Fibroblast of villous mesenchyme (primary cell): Measurements from ENCODE around the gene TTLL11. TPM values are rescaled to one million over a fixed set of nuclear protein-coding genes. Genes with fewer than 3 reads are reported as not detected.
"Not testable (repeated sequence)": the region's sequence is repeated elsewhere in the genome, so short reads cannot be mapped to it uniquely, and the experiment has no call there.

Experiments used
- DNase-seq: peaks from one replicate; pipeline ENCODE4 v3.0.0-alpha.2; 2010; ENCODE audit warnings: low read depth
- H3K4me3 ChIP-seq: 2 replicates; pipeline ENCODE4 v1.5.1; 2011; ENCODE audit warnings: low read depth, mild to moderate bottlenecking, low read length
- total RNA-seq: library from RNA; depleted of rRNA; stranded (reverse); fragments of >200 nt; gene quantifications from 2 replicates; pipeline ENCODE4 v1.2.3, GENCODE V29; 2012
- TF ChIP-seq, protein P1 (sequence below): IDR thresholded peaks from 2 replicates; pipeline ENCODE4 v1.5.1; 2012; ENCODE audit warnings: low read depth, mild to moderate bottlenecking, low read length; ENCODE audit not compliant: insufficient read depth

The TTLL11 gene
- total RNA-seq, 1 donor = 4.3 TPM

DNA sequence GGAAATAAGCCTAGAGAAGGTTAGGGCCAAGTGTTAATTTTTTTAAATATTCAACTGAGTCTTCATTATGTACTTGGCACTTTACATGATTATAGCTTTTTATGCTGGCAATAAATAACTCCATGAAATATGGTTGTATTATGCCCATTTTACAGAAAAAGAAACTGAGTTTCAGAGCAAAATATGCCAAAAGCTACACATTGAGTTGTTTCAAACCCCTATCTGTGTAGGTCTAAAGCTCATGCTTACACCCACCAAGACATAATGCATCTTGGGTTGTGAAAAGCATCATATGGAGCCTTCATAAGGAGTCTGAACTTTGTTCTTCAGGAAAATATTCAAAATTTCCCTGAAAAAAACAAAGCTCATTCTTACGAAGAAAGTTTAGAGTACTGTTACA is 14.6 kb downstream of the TTLL11 start:
- no peak overlapping the region for H3K4me3 ChIP-seq
- no peak for DNase-seq
- TF ChIP-seq, protein P1, sequence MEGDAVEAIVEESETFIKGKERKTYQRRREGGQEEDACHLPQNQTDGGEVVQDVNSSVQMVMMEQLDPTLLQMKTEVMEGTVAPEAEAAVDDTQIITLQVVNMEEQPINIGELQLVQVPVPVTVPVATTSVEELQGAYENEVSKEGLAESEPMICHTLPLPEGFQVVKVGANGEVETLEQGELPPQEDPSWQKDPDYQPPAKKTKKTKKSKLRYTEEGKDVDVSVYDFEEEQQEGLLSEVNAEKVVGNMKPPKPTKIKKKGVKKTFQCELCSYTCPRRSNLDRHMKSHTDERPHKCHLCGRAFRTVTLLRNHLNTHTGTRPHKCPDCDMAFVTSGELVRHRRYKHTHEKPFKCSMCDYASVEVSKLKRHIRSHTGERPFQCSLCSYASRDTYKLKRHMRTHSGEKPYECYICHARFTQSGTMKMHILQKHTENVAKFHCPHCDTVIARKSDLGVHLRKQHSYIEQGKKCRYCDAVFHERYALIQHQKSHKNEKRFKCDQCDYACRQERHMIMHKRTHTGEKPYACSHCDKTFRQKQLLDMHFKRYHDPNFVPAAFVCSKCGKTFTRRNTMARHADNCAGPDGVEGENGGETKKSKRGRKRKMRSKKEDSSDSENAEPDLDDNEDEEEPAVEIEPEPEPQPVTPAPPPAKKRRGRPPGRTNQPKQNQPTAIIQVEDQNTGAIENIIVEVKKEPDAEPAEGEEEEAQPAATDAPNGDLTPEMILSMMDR = no peak

DNA sequence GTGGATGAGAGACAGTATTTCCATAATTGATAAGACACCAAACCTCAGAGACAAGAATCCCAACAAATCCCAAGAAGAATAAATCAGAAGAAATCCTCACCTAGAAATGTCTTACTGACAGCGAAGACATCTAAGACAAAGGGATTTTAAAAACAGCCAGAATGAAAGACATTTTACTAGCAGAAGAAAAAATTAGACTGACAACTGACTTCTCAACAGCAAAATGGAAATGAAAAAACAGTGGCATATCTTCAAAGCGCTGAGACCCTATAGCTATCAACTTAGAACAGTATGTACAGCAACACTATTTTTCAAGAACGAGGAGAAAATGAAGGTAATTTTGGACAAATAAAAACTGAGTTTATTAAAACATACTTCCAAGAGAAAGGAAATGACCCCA is 16.3 kb downstream of the TTLL11 start:
- TF ChIP-seq, protein P1 = no peak
- H3K4me3 ChIP-seq = no peak overlapping the region
- DNase-seq = no peak

DNA sequence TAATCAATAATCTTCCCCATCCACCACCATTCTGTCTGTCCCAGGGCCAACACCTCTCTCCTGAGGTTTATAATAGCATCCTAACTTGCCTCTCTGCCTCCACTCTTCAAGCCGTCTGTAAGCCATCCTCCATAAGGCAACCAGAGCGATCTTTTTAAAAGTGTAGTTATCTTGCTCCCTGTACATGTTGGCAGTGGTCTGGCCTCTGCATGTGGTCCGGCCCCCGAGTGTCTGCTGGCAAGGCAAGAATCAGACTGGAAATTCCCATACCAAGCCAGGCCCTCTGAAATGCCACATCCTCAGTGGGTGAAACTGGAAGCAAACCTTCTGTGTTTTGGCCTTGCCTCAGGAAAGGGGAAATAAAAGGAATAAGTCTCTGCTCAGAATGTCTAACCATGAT is 17.0 kb downstream of the TTLL11 start:
- H3K4me3 ChIP-seq = no peak overlapping the region
- no peak for DNase-seq
- TF ChIP-seq, protein P1 = no peak

DNA sequence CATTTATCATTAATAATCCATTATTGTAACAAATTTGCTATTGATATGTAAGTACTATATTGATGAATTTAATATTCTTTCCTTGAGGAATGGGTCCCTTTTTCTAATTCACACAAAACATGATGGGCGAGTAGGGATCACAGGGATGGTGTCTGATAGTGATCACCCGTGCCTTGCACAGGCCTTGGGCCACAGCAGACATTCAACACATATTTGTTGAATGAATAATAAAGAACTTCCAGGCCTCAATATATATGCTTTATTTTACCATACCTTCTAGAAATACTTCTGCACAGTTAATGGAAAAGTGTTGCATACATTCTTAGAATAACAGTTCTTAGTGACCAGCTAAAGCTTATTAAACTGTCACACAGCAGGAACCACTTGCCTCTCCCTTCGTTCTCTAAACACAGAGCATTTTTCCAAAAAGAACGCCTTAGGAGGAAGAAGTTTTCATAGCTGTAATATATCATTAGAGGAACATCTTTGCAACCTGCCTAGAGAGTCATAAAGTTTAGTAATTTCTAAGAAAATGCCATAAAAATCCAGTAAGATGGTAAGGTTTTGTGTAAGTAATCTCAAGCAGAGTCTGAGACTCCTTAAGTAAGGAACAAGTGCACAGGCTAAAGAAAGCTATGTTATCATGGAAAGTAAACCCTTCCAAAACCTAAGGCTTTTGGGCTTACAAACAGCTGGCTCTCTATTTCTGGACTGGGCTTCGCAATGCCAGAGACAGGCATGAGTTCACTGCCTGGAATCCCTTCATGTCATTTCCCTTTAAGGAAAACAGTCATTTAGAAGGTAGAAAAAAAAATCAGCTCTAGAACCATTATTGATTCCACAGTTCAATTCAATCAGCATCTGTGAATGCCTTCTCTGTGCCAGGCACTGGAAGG is 17.7 kb downstream of the TTLL11 start:
- peak; percentile 53 for DNase-seq
- TF ChIP-seq, protein P1 = no peak
- H3K4me3 ChIP-seq = no peak overlapping the region

DNA sequence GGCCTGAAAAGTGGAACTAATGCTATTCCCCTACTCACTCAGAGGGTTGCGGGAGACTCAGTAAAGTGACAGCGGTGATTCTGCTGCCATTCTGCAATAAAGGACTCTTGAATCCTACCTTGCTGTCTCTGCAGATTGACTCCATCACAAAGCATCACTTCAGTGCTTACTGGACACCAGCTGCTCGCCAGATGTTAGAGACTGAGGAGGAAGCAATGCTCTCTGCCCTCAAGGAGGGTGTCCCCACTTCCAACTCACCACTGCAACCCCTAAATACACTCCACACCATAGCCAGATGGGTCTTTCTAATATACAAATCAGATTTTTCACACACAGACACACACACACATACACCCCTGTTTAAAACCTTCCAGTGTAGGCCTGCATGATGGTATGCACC is 21.4 kb downstream of the TTLL11 start:
- H3K4me3 ChIP-seq = no peak overlapping the region
- TF ChIP-seq, protein P1 = no peak
- DNase-seq = peak; percentile 24

DNA sequence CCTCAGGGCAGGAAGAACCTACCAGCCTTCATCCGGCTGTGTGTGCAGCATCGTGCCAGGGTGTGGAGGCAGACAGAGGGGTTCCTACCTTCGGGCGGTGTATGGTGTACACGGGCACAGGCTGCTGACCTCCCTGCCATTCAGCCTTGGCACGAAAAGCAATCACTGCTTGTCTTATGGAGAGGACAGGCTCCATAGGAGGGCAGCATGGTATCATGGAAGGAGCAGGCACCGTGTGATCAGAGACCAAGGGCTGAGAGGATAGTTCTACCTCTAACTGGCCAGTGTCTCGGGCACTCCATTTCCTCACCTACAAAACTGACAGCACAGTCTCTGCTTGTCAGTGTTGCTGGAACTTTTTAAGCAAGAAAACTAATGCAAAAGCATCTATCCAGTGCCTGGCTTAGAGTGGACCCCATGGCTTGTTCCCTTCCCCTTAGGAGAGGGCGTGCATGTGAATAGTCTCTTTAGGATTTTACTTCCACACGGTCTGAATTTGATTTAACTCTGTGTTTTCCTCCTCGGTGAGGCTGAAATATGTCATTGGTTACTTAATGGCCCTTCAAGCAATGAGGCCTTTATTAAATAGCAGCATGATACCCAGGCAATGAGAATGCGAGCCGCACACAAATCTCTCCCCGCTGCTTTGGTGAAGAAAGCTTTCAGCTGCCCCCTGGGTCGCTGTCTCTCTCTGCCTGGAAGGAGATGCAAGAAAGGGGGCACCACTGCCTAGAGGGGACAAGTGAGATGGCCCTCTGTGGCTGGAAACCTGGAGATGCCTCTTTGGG is 22.2 kb downstream of the TTLL11 start:
- TF ChIP-seq, protein P1 = no peak
- no peak for DNase-seq
- no peak overlapping the region for H3K4me3 ChIP-seq

DNA sequence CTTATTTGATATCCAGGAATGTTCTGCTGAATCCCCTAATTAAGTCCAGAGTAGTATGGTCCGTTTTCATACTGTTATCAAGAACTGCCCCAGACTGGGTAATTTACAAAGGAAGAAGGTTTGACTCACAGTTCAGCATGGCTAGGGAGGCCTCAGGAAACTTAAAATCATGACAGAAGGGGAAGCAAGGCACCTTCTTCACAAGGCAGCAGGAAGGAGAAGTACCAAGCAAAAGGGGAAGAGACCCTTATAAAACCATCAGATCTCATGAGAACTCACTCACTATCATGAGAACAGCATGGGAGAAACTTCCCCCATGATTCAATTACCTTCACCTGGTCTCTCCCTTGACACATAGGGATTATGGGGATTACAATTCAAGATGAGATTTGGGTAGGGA is 26.4 kb downstream of the TTLL11 start:
- DNase-seq, H3K4me3 ChIP-seq: not testable (repeated sequence)
